ENCODE measurements around the gene WIZ.

GRCh38 chr19:15449620-15450527 lies at the start of gene WIZ:
- TF ChIP-seq CTCF (tag by site-specific recombination; IDR thresholded peaks at IDR 0.05): no peak
- no peak for TF ChIP-seq KLF9 (tag by site-specific recombination; IDR thresholded peaks at IDR 0.05; ENCODE audit: low read depth)

Data from HEK293 (cell line).